ENCODE measurements around the gene BUB1B. TPM values are rescaled to one million over a fixed set of nuclear protein-coding genes. Genes with fewer than 3 reads are reported as not detected.

BUB1B gene
- total RNA-seq, 1 donor from 2014 or later = 1.7 TPM

- DNase-seq (ENCODE audit: low spot score) = no peak
Measured at GRCh38 chr15:40239693-40240618, 79.1 kb downstream of the BUB1B start.

DNA sequence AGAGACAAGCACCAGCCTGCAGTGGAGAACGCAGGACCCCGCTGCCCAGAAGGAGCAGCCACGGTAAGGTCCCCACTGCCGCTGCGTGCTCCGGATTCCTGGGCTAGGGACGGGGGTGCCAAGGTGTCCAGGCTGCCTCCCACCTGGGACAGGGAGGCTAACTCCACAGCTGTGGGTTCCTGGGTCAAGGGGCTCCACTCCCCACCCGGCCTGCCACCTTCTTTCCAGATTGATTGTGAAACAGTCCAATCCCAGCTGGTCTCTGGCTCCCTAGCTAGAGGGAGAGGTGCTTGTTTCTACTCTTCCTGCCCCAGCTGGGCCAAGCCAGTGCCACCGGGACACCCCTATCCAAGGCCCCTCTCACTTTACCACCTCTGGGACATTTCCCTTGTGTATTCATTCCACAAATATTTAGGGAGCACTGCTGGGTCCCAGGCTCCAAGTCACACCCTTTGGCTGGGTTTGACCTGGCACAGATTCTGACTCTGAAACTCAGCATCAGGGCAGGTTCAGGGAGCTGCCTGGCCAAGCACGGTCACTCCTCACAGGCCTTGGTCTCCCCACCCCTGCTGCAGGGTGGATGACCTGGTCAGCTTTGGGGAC, 79.9 kb downstream of the BUB1B start:
- no peak for DNase-seq (ENCODE audit: low spot score)

DNA sequence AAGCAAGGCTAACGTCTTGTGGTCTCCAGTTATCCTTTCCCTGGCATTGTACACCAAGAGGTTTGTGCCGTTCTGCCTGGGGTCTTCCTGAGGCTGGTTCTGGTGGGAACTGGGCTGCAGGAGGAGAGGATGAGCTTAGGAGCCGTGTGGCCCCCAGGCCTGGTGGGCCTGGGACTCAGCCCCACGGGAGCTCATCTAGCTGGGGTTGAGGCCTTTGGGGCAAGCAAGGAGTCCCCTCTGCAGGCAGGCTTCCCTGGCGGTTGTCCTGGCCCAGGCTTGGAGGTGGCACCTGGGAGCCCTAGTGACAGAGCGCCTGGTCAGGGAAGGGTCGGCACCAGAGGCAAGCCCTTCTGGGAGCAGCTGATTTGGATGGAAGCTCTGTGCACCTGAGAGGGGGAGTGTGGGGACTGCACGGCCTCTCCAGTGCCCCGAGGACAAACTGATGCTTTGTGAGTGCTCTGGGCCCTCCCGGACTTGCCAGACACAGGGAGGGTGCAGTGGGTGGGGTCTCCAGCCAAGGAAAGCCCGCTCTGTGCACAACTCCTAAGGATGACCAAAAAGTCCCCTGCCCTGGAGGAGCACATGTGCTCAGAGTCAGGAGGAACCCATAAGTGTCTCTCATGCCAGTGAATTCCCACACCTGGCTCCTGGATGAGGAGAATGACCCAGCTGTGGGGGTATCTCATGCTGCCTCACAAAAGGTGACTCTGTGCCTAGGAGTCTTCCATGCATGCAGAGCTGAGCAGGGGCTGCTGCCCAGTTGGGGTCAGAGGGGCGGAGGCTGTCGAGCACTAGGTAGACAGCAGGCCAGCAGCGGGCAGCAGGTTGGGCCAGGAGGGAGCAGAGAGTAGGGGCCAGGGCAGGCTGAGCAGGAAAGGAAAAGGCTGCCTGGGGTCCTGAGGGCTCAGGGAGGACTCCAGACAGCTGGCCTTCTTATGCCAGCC, 80.7 kb downstream of the BUB1B start:
- DNase-seq (ENCODE audit: low spot score) = no peak

DNA sequence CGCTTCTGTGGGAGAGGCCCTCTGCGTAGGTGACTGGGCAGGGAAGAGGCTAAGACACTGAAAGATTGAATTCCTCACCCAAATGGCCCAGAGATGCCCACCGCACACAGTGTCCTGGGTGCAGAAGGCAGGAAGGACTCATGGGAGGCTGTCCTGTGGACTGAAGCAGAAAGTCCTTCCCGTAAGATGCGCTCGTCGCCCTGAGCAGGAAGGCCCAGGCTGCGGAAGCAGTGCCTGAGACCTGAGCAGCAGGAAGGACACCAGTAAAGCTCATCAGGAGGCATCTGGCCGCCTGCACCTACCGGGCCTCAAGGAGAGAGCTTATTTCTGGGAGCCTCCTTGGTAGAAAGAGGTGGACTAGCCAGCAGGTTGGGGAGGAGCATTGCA, 81.3 kb downstream of the BUB1B start:
- no peak for DNase-seq (ENCODE audit: low spot score)

DNA sequence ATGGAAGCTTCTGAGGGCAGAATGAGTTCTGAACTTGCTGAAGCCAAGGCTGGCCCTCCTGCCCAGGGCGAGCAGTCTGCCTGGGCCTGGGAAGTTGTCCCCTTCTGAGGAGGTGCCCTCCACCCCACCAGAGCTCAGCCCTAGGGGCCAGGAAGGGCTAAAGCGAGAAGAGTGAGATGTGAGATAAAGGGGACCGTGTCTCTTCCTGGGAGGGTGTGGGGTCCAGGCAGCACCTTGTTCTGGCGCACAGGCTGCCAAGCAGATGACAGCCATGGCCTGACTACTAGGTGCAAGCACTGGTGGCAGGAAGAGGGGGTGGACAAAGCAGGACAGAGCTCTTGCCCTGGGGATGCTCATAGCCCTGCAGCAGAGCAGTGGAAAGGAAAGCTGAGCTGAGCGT, 81.7 kb downstream of the BUB1B start:
- no peak for DNase-seq (ENCODE audit: low spot score)

- DNase-seq (ENCODE audit: low spot score) = no peak
Measured at GRCh38 chr15:40243126-40243810, 82.4 kb downstream of the BUB1B start.

DNA sequence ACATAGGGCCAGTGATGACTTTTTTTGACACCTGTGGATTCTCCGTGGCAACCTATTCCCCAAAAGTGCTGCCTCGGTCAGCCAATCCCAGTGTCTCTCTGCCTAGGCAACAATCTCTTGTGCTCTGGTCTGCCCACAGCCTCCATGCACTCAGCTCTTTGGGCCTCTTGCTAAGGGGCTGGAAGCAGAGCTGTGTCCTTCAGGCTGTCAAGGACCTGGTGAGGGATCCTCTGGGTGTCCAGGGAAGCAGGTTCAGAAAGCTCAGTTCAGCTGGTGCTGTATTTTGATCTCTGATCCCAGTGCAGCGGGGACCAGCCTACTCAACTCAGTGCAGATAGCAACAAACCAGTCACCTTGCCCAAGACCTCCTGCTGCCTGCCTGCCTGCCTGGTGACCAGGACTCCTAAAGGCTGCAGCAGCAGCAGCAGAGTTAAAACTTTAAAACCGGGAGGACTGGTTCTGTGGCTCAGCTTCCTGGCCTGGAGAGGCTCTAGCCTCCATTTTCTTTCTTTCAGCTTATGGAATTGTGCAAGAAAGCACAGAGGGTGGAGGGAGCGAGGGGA, 84.2 kb downstream of the BUB1B start:
- peak; percentile 73 for DNase-seq (ENCODE audit: low spot score)

- DNase-seq (ENCODE audit: low spot score) = no peak
Measured at GRCh38 chr15:40245666-40246450, 85.0 kb downstream of the BUB1B start.

GRCh38 chr15:40246496-40247280, 85.8 kb downstream of the BUB1B start:
- no peak for DNase-seq (ENCODE audit: low spot score)

GRCh38 chr15:40247406-40247971, 86.6 kb downstream of the BUB1B start:
- DNase-seq (ENCODE audit: low spot score) = no peak

- no peak for DNase-seq (ENCODE audit: low spot score)
Measured at GRCh38 chr15:40248006-40248783, 87.3 kb downstream of the BUB1B start.

DNA sequence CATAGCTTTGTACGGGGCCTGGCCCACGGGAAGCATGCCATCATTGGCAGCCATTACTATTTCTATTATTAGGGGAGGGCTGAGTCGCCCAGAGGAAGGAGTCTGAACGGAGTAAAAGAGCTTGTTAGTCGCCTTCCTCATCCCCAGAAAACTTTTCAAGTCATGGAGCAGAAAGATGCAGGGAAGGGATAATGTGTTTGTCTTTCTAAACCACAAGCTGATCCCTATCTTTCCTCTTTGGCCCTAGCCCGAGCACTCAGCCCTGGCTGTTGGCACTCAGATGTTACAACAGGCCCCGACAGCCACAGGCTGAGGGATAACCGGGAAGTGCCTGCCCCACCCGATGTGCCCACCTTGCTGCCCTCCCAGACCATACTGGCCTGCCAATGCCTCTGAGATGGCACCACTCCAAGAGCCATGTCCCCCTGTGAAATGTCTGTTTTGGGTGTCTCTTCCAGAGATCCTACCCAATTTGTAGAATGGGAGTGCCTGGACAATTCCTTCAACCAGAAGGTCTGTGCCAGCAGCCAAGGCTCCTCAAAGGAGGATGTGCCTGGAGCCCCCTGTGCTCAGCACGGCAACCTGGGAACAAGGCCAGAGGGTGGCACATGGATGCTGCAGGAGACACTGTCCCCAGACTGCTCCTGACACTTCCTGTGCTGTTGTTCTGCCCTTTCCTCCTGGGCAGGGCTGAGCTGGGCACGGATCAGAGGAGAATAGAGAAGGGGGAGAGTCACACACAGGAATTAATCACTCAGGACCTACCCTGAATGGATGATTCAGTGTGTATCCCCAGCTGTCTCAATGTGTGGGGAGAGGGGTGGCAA, 88.8 kb downstream of the BUB1B start:
- DNase-seq (ENCODE audit: low spot score) = no peak

DNA sequence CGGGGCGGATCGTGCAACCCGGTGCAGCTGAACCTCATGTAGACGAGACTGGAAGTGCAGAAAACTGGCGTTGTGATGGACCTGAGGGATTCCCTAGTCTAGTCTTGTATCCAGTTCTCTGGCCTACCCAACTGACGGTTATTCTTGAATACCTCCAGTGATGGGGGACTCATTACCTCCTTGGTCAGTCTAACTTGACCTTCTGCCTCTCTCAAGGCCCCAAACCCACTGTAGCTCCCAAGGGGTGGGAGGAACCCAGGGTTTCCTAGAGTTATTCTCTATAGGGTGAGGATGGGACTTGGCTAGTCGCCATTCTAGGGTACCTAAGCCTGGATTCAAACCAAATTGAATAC, 89.4 kb downstream of the BUB1B start:
- DNase-seq (ENCODE audit: low spot score) = no peak

GRCh38 chr15:40250771-40251483, 90.1 kb downstream of the BUB1B start:
- DNase-seq (ENCODE audit: low spot score) = no peak

DNA sequence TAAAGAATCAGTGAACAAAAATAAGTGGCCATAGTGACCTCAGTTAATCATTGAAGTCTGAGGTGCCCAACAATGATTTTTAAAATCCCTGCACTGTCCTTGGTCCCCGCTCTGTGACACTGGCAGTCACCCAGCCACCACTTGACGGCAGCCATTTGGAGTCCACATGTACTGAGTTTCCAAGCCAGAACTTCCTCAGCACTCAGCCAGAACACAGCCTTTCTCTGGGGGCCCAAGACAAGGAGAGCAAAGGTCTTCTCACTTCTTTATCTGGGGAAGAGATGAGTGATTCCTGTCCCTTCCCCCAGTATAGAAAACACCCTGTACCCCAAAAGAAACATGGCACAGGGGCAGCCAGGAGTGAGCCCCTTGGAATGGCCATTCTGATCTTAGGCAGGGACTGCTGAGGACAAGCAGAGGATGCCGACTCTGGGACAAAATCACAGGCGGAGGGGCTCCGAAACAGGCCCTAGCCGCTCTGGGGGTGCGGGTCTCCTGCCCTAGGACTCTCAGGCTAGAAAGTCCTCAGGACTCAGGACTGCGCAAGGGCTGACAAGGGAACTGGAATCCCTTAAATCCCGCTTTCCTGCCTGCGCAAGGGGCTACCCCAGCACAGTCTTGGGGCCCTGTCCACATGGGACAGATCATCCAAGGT, 90.7 kb downstream of the BUB1B start:
- no peak for DNase-seq (ENCODE audit: low spot score)

- DNase-seq (ENCODE audit: low spot score) = no peak
Measured at GRCh38 chr15:40252141-40252437, 91.2 kb downstream of the BUB1B start.

Measured in umbilical cord (tissue), 2 donors.